ENCODE results near the gene HNMT.
"Not testable (repeated sequence)": the region's sequence is repeated elsewhere in the genome, so short reads cannot be mapped to it uniquely, and the experiment has no call there.

The HNMT gene

DNA sequence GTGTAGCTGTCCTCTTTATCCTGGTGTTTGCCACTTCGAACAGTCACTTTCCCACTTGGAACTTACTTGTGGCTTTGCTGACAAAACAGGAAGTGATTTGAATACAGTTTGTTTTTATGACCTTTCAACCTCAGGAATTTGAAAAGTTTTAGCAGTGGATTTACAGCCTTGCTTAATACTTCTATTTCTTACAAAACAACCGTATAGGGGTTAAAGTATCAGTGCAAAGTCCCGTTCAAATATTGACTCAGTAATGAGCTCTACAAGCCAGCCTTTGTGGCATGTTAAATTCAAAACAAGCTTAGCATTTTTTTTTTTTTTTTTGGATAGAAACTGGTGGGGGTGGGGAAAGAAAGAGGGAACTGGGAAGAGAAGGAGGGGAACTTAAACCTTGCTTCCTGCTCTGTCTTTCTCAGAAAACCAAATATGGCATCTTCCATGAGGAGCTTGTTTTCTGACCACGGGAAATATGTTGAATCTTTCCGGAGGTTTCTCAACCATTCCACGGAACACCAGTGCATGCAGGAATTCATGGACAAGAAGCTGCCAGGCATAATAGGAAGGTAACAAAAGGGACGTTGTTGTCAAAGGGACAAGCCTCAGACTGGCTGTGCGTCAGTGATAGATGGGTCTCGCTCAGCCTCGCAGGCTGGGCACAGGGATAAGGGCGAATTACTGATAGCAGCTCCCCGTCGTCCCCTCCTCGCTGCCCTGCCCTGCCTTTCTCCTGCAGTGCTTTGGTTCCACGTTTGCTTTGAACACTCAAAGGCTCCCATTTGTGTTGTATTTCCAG is at the start of gene HNMT:
Gene HNMT, plus strand, starts transcription at position 408 of the 793 bp plus-strand sequence. Its CDS starts 19 bp downstream, at position 427.
- DNase-seq (ENCODE audit: low spot score) = peak; percentile 83

DNA sequence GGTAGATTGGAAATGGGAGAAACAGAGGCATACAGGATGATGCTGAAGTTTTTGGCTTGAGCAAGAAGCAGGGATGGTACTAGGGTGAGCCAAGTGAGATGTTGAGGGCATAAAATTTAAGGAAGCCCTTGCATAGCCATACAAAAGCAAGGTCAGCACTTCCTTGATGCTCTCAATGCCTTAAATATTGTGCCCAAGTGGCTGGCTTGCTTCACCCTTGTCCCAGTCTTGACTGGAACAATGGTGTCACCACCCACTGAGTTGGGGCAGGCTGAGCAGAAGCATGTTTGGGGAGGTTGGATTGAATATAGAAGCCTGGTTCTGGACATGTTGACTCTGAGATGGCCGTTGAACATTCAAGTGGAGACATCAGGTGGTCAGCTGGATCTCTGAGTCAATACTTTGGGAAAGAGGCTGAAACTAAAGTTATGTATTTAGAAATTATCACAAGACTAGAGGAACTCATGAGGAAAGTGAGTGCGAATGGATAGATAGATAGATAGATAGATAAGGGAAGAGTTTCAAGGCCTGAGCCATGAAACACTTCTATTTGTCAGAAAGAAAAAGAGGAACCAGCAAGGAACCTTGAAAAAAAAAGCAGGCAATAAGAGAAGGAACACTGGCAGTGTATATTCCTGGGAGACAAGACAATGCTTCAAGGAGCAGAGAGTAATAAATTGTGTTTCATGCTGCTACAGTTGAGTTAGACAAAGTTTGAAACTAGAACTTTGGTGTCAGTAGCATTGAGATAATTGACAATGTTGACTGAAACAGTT is 43.0 kb upstream of the HNMT start:
- no peak for DNase-seq (ENCODE audit: low spot score)

DNA sequence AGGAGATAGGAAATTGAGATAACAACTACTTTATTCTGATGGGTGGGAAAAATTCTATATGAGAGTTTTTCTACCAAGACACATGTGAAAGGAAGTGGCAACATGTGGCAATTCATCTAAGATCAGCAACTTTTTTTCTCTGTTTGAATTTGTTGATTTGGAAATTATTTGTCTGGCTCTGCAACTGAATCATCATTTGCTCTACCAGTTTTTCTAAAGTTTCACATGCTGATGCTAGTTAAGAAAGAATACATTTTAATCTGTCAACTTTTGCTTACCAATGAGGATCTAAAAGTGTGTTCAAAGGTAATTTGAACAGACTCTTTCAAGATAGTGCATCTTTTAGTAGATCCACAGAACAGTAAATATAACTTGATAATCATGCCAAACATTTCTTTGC is 42.1 kb upstream of the HNMT start:
- DNase-seq (ENCODE audit: low spot score) = not testable (repeated sequence)

DNA sequence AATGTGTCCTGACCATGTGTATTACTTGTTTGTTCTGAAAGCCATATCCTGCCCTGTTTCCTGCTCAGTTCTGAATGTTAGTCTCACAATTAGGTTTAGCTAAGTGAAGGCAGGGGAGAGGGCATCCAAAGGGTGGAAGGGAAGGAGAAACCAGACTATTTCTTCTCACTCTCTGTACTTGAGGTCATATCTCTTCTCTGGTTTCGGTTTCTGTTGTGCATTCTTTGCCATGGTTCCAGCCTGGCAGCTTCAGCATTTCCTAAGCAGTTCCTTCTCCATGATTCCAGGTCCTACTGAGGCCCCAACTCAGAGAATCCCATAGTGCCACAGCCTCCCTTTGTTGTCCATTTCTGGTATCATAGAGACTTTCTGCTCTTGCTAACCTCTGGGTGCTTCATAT is 40.3 kb upstream of the HNMT start:
- no peak for DNase-seq (ENCODE audit: low spot score)

DNA sequence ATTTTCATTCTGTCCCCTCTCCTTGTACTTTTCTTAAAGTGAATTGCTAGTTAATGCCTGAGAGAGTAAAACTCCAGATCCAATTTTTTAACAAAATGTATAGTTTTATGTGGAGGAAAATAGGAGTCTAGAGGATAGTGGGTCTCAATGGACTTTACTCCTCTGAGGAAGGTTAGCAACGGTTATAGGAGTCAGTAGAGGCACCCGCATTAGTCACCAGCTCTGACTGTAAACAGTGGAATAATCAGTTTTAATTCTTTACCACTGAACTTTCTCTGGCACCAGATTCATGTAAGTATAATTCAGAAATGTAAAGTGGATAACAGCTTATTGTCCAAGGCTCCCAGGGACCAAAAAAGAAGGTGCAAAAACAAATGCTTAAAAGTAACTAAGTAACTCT is 38.7 kb upstream of the HNMT start:
- no peak for DNase-seq (ENCODE audit: low spot score)

DNA sequence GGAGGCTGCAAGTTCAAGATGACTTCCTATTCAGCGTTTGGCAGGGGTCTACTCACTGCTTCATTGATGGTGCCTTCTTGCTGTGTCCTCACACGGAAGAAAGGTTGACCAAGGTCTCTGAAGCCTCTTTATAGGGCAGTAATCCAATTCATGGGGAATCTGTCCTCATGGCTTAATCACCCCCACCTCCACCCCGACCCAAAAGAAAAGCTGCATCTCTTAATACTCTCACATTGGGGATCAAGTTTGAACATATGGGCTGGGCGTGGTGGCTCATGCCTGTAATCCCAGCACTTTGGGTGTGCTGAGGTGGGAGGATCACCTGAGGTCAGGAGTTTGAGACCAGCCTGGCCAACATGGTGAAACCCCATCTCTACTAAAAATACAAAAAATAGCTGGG is 36.4 kb upstream of the HNMT start:
- no peak for DNase-seq (ENCODE audit: low spot score)

DNA sequence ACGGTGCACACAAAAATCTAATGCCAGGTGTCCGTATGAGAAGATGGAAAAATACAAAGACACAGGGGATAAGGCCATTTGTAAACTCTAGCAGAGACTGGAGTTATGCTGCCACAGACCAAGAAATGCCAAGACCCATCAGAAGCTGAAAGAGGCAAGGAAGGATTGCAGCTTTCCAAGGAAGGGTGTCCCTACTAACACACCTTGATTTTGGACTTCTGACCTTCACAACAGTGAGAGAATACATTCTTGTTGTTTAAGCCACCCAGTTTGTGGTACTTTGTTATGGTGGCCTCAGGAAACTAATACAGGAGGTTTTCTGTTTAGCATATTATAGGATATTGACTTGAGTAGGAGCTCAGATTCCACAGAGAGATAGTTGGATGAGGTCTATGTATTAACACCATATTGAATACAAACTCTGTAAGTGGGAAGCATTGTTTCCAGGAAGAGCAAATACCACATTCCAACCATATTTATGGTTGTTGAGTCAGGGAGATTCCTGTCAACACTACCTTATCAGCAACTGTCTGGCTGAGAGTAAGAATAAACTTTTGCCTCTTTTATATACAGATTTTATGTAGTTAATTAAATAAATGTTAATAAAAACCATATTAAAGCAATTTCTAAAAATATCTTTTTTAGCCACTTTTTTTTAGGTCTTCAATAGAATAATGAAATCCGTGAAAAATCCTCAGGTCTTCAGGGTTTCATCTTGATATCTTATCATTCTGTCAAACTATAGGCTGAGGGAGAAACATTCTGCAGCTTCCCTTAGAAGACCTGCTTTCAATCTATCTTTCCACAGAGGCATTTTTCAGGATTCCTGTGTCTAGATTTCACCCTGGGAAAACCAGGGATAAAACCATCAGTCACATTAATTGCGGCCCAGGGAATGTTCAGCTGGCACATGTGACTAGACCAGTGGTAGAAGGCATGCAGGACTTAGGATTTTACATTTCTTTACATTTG is 35.4 kb upstream of the HNMT start:
- DNase-seq (ENCODE audit: low spot score) = peak; percentile 36

DNA sequence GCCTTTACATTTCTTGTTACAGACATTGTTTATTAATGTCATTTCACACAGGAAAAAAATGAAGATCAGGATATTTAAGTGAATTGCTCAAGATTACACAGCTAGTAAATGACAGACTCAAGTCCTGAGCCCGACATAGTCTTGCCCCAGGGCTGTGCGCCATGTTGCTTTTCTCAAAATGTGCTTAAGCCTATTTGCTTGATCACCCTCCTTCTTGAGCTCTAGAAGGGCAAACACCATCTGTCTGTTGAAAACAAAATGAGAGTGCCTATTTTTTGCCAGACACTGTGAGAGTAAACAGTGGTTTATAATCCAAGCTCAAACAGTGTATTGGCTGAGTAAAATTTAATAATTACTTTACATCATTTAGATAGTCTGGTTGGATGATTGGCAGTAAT is 34.8 kb upstream of the HNMT start:
- no peak for DNase-seq (ENCODE audit: low spot score)

DNA sequence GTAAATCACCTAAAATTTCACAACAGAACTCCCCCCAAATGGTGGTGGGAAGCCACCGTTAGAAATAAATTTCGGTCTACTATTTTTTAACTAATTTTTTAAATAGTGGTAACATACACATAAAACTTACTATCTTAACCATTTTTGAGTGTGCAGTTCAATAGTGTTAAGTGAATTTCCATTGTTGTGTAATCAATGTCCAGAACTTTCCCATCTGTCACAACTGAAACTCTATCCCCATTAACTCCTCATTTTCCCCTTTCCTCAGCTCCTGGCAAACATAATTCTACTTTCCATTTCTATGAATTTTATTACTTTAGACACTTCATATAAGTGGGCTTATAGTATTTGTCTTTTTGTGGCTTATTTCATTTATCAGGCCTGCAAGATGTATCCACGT is 34.1 kb upstream of the HNMT start:
- DNase-seq (ENCODE audit: low spot score) = no peak

DNA sequence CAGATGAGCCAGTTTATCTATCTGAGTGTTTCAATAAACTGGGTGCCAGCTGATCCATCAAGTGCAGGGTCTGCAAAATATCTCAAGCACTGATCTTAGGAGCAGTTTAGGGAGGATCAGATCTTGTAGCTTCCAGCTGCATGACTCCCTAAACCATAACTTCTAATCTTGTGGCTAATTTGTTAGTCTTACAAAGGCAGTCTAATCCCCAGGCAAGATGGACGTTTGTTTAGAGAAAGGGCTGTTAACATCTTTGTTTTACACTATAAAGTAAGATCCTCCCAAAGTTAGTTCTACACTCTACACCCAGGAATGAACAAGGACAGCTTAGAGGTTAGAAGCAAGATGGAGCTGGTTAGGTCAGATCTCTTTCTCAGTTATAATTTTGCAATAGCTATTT is 28.7 kb upstream of the HNMT start:
- no peak for DNase-seq (ENCODE audit: low spot score)

DNA sequence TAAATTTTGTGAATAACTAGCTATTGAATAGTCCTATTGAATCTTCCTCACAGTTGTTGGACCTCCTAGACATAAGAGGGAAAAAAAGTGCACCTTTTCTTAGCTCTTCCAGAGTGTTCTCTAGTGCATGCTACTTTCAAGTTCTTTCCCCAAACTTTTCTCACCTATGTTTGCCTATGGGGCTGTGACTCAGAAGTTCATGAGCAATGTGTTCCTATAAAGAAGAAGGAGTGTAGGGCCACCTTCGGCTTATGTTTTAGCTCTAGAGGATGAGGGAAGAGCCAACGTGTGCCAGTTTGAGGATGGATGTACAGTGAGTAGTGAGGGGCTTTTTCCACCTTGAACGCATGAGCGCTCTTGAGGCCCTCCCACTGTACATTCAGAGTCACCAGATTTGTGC is 27.0 kb upstream of the HNMT start:
- DNase-seq (ENCODE audit: low spot score) = no peak

DNA sequence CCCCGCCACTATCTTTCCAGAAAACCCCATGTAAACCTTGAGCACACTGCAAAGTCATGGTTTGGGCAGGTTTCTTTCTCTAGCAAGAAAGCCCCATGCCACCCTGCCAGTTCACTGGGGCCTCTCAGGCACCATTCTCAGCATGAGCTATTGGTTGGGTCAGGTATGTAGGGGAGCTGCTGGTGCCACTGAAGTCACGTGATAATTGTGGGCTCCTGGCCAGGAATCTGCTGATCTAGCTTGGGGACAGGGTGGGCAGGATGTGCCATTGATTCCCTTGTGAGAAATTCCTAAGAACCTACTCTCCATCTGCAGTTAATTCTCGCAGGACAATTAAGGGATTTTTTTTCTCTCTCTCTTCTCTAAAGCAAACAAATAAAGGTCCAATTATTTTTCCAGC is 26.5 kb upstream of the HNMT start:
- no peak for DNase-seq (ENCODE audit: low spot score)

DNA sequence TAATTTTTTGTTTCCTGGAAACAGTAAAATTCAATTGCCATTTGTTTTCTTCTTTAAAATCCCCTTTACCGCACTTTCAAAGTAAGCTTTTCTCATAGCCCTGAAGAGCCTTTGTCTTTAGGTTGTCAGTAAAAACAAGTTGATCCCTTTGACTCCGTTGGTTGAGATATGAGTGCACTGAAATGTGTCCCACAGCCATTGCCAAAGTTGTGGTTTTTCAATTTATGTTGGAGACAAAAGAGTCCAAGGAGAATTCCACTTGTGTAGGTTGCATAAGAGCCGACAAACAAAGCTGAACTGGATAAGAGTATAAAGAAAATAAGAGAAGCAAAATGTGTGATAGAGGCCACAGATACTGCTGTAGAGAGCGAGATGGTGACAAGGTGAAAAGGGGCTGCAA is 26.1 kb upstream of the HNMT start:
- no peak for DNase-seq (ENCODE audit: low spot score)

DNA sequence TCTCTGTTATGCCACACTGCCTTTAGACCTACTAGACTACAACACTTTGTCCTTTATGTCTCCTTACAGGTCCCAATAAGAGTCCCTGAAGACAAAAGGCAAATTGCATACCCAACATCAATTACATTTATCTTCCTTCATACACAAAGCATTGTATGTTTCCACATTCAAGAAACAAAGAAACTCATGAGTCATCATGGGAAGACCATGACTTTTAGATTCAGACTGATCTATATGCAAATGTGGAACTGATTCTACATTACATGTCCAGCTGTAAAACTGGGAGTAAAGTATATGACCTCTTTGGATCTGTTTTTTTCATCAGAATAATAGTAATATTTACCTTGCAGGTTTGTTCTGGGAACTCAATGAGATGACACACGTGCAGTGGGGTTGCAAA is 25.2 kb upstream of the HNMT start:
- DNase-seq (ENCODE audit: low spot score) = no peak

DNA sequence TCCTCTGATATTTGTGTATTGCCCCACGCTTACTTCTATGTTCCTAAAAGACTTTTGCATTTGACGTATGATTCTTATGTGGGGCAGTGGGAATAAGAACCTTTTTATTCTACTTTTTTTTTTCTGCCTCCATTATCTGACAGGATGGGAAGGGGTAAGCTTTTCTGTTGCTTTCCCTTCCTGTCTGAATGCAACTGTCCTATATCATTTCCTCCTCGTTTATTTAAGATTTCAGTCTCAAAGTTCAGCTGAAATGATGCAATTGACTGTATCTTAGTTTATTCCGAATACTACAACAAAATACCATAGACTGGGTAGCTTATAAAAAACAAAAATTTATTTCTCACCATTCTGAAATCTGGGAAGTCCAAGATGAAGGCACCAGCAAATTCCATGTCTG is 24.1 kb upstream of the HNMT start:
- no peak for DNase-seq (ENCODE audit: low spot score)

DNA sequence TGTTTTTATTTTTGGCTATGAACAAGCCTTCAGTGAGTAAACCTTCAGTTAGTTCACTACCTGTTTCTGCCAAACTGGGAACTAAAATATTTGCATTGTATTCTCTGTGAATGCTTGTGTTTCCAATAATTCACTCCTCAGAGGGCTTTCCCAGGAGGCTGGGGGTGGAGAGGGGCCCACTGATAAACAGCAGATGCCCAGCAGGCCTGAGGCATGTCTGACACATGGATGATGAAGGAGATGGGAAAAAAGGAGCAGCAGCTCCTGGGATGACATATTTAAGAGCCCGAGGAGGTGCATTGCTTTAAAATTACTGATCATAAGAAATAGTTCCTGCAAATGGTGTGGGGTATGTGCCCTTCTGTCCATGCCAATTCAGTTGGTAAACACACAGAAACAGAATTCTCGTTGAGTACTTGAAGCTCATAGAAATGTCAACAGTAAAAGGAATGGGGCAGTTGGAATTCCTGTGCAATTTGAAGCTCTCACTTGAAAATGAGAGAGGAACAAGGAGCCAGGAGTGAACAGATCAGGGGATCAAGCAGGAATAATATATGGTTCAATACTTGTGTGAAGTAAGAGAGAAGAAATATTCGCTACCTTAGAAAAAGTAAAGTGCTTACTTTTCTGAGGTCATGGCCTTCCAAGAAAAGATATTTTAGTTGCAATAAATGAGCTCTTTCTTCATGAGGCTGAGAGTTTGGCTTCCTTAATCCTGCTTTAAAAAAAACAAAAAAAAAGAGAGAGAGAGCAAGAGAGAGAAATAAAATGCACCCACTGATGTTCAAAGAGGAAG is 22.0 kb upstream of the HNMT start:
- DNase-seq (ENCODE audit: low spot score) = no peak

DNA sequence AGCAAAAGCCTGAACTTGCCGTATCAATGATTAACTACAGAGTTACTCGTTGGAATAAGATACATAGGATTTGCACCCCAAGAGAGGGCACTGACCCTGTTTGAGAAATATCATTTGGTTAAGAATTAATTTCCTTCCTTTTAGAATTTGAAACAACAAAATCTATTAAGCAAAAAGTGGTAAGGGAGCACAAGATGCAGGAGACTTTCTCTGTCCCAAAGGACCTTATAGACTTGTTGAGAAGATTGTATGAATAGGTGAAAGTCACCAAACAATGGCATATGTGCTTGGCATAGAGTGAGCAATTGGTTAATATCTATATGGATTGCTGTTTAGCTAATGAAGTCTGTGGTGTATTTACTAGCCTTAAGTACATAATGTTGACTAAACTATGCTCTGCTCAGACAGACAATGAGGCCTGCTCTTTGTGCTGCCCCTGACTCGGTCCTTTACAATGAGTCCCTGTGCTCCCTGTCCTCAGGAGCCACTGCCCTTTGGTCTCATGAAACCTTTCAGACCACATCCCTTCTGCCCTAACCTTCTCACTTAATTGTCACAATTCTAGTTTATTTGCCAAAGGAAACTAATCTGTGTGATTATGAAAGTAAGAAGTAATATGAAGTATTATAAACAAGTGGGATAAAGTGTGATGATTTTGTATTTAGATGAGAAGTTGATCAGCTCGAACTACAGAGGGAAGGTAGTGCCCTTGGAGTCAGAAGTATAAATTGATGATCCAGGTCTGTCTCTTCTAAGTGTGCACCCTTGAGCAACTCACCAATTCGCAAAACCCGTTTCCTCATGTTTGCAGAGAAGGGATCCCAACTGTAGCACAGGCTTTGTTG is 21.2 kb upstream of the HNMT start:
- no peak for DNase-seq (ENCODE audit: low spot score)

DNA sequence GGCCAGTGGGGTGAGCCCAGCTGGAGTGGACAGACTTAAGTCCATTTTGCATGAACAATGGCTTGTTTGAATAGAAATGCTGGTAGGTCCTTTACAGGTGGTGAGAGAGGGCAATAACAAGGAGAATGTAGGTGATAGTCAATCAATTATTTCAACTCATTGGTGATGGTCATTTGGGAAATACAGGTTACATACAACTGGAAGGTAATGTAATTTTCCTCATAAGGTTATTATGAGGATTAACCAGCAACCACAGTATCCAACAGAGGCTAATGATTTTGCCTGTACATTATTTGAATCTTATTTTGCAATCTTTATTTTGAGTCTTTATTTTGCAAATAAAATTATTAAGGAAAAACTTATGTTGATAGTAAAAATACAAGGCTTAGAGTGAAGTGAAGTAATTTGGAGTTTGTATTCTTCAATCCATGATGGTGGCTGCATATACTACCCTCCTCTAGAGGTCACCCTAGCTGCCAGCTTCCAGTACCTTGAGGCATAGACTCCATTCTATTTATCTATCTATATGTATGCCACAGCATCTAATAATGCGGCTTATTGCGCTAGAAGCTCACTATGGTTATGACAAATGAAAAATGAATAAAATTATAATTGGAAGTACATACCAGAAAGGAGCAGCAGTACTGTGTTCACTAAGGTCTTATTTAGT is 20.5 kb upstream of the HNMT start:
- no peak for DNase-seq (ENCODE audit: low spot score)

DNA sequence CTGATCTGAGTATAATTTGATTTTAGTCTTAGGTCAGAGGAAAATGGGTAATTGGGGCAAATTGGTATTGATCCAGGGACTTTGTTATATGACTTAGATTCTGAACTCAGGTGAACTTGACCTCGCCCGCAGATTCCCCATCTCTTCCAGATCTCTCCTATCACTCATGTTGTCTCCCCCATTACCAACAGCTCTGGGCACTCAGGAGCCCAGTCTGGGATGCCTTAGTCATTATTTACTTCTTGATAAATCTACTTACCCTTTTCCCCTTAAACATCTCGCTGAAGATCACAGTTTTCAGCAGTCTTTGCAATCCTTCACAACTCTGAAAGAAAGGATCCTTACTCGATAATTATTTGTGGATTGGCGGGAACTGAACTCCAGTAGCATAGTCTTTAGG is 19.6 kb upstream of the HNMT start:
- no peak for DNase-seq (ENCODE audit: low spot score)

DNA sequence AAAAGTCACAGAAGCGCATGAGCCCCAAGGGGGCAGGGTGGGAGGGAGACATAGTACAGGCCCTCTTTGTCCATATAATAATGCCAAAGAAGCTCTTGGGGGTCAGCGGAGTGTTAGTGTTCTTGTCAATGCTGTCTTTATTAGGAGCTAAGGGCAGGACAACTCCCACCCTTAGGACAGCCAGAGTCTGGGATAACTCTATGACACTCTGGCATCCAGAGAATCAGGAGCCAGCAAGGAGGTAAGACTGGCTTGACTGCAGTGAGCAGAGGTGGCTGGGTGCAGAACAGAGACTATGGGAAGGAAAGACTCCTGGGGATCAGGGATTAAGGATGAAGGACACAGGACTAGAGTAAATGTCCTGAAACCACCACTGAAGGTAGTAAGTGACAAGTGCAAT is 19.0 kb upstream of the HNMT start:
- DNase-seq (ENCODE audit: low spot score) = no peak
